Loucy (cell line): Measurements from ENCODE around the gene RPGRIP1L.

Experiments used
- CTCF ChIP-seq: fragments of 200-600 bp; sonication (generic); conservative IDR thresholded peaks from 2 replicates; pipeline ENCODE4 v1.5.1; 2014; ENCODE audit warnings: mild to moderate bottlenecking, antibody characterized with exemption, low read length
- EZH2phosphoT487 ChIP-seq: fragments of 200-600 bp; IDR thresholded peaks from 2 replicates; pipeline ENCODE4 v1.6.1; 2018; ENCODE audit warnings: antibody characterized with exemption, mild to moderate bottlenecking, moderate library complexity, borderline replicate concordance

GRCh38 chr16:53673189-53673588 is 30.5 kb downstream of the RPGRIP1L start:
- TF ChIP-seq CTCF (no peak), EZH2phosphoT487 (no peak)
